ENCODE measurements around the gene SSH3.

Gene SSH3

GRCh38 chr11:67278939-67279588 is 24.3 kb upstream of the SSH3 start:
- DNase-seq (ENCODE audit: low read depth in 3 of 3): no peak

GRCh38 chr11:67279589-67280340 is 23.6 kb upstream of the SSH3 start:
- no peak for DNase-seq (ENCODE audit: low read depth in 3 of 3)

- no peak for DNase-seq (ENCODE audit: low read depth in 3 of 3)
Observed at GRCh38 chr11:67280341-67280787, 23.0 kb upstream of the SSH3 start.

- no peak for DNase-seq (ENCODE audit: low read depth in 3 of 3)
Observed at GRCh38 chr11:67280788-67281551, 22.4 kb upstream of the SSH3 start.

GRCh38 chr11:67281552-67282150 is 21.7 kb upstream of the SSH3 start:
- no peak for DNase-seq (ENCODE audit: low read depth in 3 of 3)

- no peak for DNase-seq (ENCODE audit: low read depth in 3 of 3)
Observed at GRCh38 chr11:67282155-67282875, 21.0 kb upstream of the SSH3 start.

GRCh38 chr11:67282876-67283371 is 20.4 kb upstream of the SSH3 start:
- DNase-seq (ENCODE audit: low read depth in 3 of 3): no peak

- DNase-seq (ENCODE audit: low read depth in 3 of 3): no peak
Observed at GRCh38 chr11:67283481-67283963, 19.8 kb upstream of the SSH3 start.

- no peak for DNase-seq (ENCODE audit: low read depth in 3 of 3)
Observed at GRCh38 chr11:67284811-67285540, 18.4 kb upstream of the SSH3 start.

GRCh38 chr11:67285541-67286498 is 17.5 kb upstream of the SSH3 start:
- DNase-seq (ENCODE audit: low read depth in 3 of 3): no peak

- no peak for DNase-seq (ENCODE audit: low read depth in 3 of 3)
Observed at GRCh38 chr11:67286621-67287333, 16.6 kb upstream of the SSH3 start.

- no peak for DNase-seq (ENCODE audit: low read depth in 3 of 3)
Observed at GRCh38 chr11:67287355-67288197, 15.8 kb upstream of the SSH3 start.

- no peak for DNase-seq (ENCODE audit: low read depth in 3 of 3)
Observed at GRCh38 chr11:67288198-67288451, 15.2 kb upstream of the SSH3 start.

GRCh38 chr11:67288452-67289225 is 14.7 kb upstream of the SSH3 start:
- peak; percentile 67 to 88 (median 78) for DNase-seq (ENCODE audit: low read depth in 3 of 3)

GRCh38 chr11:67289226-67289650 is 14.1 kb upstream of the SSH3 start, which contains the start of gene ANKRD13D:
ANKRD13D (plus strand) TSS chr11:67289303; CDS start chr11:67289461, 158 bp downstream.
- DNase-seq (ENCODE audit: low read depth in 3 of 3): no peak

- no peak for DNase-seq (ENCODE audit: low read depth in 3 of 3)
Observed at GRCh38 chr11:67289651-67290479, 13.5 kb upstream of the SSH3 start.

Measured in stimulated activated CD4-positive, alpha-beta T cell treated with anti-CD3 and anti-CD28 coated beads, TNF-alpha, amount 100 ng/mL, for 24 hours (primary cell).